Right lobe of liver (tissue), 6 donors: ENCODE results near the gene VAMP5. TPM values are rescaled to one million over a fixed set of nuclear protein-coding genes. Genes with fewer than 3 reads are reported as not detected.

ENCODE experiments used
- ATAC-seq, 4 donors: fragments of 200-7000 bp; cut with Tn5 transposase; one replicate each; pipeline ENCODE4 v1.9.1; 2020; ENCODE audit warnings: mild to moderate bottlenecking in 4 of 4, moderate library complexity in 4 of 4
- DNase-seq, 3 donors: peaks; one replicate each; pipeline ENCODE4 v3.0.0-alpha.2; 2020
- H3K27ac ChIP-seq, 3 donors: fragments of 200-600 bp; one replicate each; pipeline ENCODE4 v1.8.0; 2022
- H3K27me3 ChIP-seq, 2 donors: fragments of 200-600 bp; one replicate each; pipeline ENCODE4 v1.8.0; 2022
- H3K36me3 ChIP-seq, 4 donors: fragments of 200-600 bp; sonication (generic) in 1 of 4; one replicate each; pipeline versions ENCODE4 v1.5.1 to v1.8.0; 2017 to 2022; ENCODE audit warnings: control low read depth in 1 of 4
- H3K4me1 ChIP-seq, 4 donors: fragments of 200-600 bp; sonication (generic) in 1 of 4; one replicate each; pipeline versions ENCODE4 v1.5.1 to v1.8.0; 2017 to 2022; ENCODE audit warnings: control low read depth in 1 of 4
- H3K4me3 ChIP-seq, 3 donors: fragments of 200-600 bp; one replicate each; pipeline ENCODE4 v1.8.0; 2022
- H3K9me3 ChIP-seq, 4 donors: fragments of 200-600 bp; sonication (generic) in 1 of 4; one replicate each; pipeline versions ENCODE4 v1.5.1 to v1.8.0; 2017 to 2022; ENCODE audit warnings: control low read depth in 1 of 4
- CTCF ChIP-seq, 4 donors: fragments of 200-600 bp in 3 of 4; fragments of 450-650 bp in 1 of 4; IDR thresholded peaks; one replicate each; pipeline versions ENCODE4 v1.5.1 to v1.8.0; 2016 to 2022; ENCODE audit warnings: antibody characterized with exemption in 4 of 4, mild to moderate bottlenecking in 2 of 4
- POLR2A ChIP-seq: fragments of 450-650 bp; IDR thresholded peaks from one replicate; pipeline ENCODE4 v1.6.1; 2017; ENCODE audit warnings: antibody characterized with exemption, mild to moderate bottlenecking
- WGBS: methylation state at CpG from one replicate; pipeline ENCODE4 v1.1.6; 2018; ENCODE audit warnings: low coverage, low lambda C conversion rate; ENCODE audit not compliant: insufficient coverage; ENCODE audit errors: missing lambda C conversion rate; 5-methylcytosine and 5-hydroxymethylcytosine counted together
- intact Hi-C, 2 donors: fragments of 100-400 bp; cut with DNase I; formaldehyde crosslinking; loops; one replicate each; pipeline versions ENCODE4 v1.11.2 to v1.14.1; 2022
- small RNA-seq, 2 experiments: library from RNA; depleted of rRNA; stranded (forward); fragments of <200 nt; gene quantifications; one replicate each; pipeline ENCODE3, GENCODE V24; 2016
- total RNA-seq, 6 experiments: library from RNA; depleted of rRNA in 2 of 6; stranded (reverse); fragments of >200 nt in 2 of 6; fragmentation: NEBNext Ultra II Directional in 3 of 6; extraction: Animal tissue kit (Norgen Biotek cat#: 25700) in 3 of 6; gene quantifications; one replicate each; pipeline versions ENCODE4 v1.1.0 to v1.2.4, GENCODE V29; 2016 to 2023
- donor health status: DM: no; HTN: yes; CAD: no.
- donor health status: DM: no; HTN: no; CAD: no.
- donor health status: DM: no; HTN: no; CAD: no.
- donor health status: DM: no; HTN: yes; CAD: no.
- donor health status: DM: no; HTN: yes; CAD: no.

Gene VAMP5
- total RNA-seq, 6 experiments from 2014 or later: 27.2 to 50.1 (median 34.7) TPM

- DNase-seq: no peak
- Histone ChIP-seq H3K4me1 (no peaks in the 10 kb centered on the region), H3K4me3 (no peak overlapping the region), H3K27me3 (no peaks in the 10 kb centered on the region), H3K27ac (no peak overlapping the region), H3K36me3 (peaks cover 0 to 93% (median 37%) of the 10 kb centered on the region in 4 donors), H3K9me3 (no peaks in the 10 kb centered on the region)
- no peak for TF ChIP-seq POLR2A
- no peak for TF ChIP-seq CTCF (IDR thresholded peaks at IDR 0.05)
- intact Hi-C loops: loop anchor here in 1 of 2 donors (10.0 kb wide), 1 partner anchor 183 kb away; no protein-coding TSS in a partner anchor
- ATAC-seq: no peak
- 92% methylated on average over 2 of the region's 3 CpGs for WGBS
Measured at GRCh38 chr2:85631316-85631715, 47.1 kb downstream of the VAMP5 start.

- TF ChIP-seq POLR2A: no peak
- TF ChIP-seq CTCF (IDR thresholded peaks at IDR 0.05): no peak
Measured at GRCh38 chr2:85635011-85635410, 50.8 kb downstream of the VAMP5 start.

GRCh38 chr2:85635636-85636035 lies 51.4 kb downstream of the VAMP5 start:
- WGBS: 58% methylated on average over 4 of the region's 4 CpGs
- intact Hi-C loops: loop anchor here in 1 of 2 donors (10.0 kb wide), 1 partner anchor 179 kb away; no protein-coding TSS in a partner anchor
- H3K9me3 ChIP-seq: no peaks in the 10 kb centered on the region
- DNase-seq (no peak), ATAC-seq (no peak)
- H3K4me1 ChIP-seq: no peaks in the 10 kb centered on the region
- H3K36me3 ChIP-seq: peaks cover 0 to 90% (median 39%) of the 10 kb centered on the region in 4 donors
- H3K27ac ChIP-seq: no peak overlapping the region
- no peak for TF ChIP-seq POLR2A
- no peak for TF ChIP-seq CTCF (IDR thresholded peaks at IDR 0.05)
- H3K27me3 ChIP-seq: no peaks in the 10 kb centered on the region
- H3K4me3 ChIP-seq: no peak overlapping the region

More at GRCh38 chr2:85635011-85635410, 50.8 kb downstream of the VAMP5 start:
- no peak overlapping the region for H3K4me3 ChIP-seq
- H3K27me3 ChIP-seq: no peaks in the 10 kb centered on the region
- H3K27ac ChIP-seq: no peak overlapping the region
- peaks cover 0 to 90% (median 39%) of the 10 kb centered on the region in 4 donors for H3K36me3 ChIP-seq
- DNase-seq (no peak), ATAC-seq (no peak)
- no peaks in the 10 kb centered on the region for H3K9me3 ChIP-seq
- no peaks in the 10 kb centered on the region for H3K4me1 ChIP-seq
- intact Hi-C loops: loop anchor here in 1 of 2 donors (10.0 kb wide), 1 partner anchor 180 kb away; no protein-coding TSS in a partner anchor
- 83% methylated on average over 8 of the region's 8 CpGs for WGBS

- H3K36me3 ChIP-seq: peaks cover 10 to 98% (median 46%) of the 10 kb centered on the region in 4 donors
- TF ChIP-seq POLR2A: no peak
- no peak for TF ChIP-seq CTCF (IDR thresholded peaks at IDR 0.05)
- no peaks in the 10 kb centered on the region for H3K4me1 ChIP-seq
- no peak for DNase-seq
- no peaks in the 10 kb centered on the region for H3K27me3 ChIP-seq
- no peak overlapping the region for H3K27ac ChIP-seq
- intact Hi-C loops: no loop called here
- ATAC-seq: no peak
- H3K9me3 ChIP-seq: no peaks in the 10 kb centered on the region
- H3K4me3 ChIP-seq: no peak overlapping the region
- WGBS: 80% methylated on average over 3 of the region's 3 CpGs
Measured at GRCh38 chr2:85642725-85643124, 58.5 kb downstream of the VAMP5 start.

Small RNAs within 50 kb of the gene (small RNA-seq; reads per million reads assigned to genes)
- gene RN7SL126P: 0 reads per million in 2 experiments

Other genes with a start within 250 kb of the VAMP5 start
- 100 to 1,000 TPM in 4 of 6 experiments, 10 to 100 TPM in 2; 70.3 to 112 (median 105) TPM for gene RETSAT, start 229.9 kb upstream of the VAMP5 start, total RNA-seq
- gene ELMOD3, start 229.7 kb upstream of the VAMP5 start, total RNA-seq: 10 to 100 TPM in 3 of 6 experiments, 1 to 10 TPM in 3; 7.4 to 12.8 (median 9.5) TPM
- gene CAPG, start 174.1 kb upstream of the VAMP5 start, total RNA-seq: 10 to 100 TPM in 3 of 6 experiments, 1 to 10 TPM in 3; 3.3 to 17.4 (median 9.9) TPM
- gene SH2D6, start 165.7 kb upstream of the VAMP5 start, total RNA-seq: 1 to 10 TPM in 3 of 6 experiments, under 1 TPM in 1, not detected in 2; 0.40 to 3.7 (median 2.3) TPM
- 100 to 1,000 TPM in 3 of 6 experiments, 10 to 100 TPM in 3; 57.8 to 118 (median 102) TPM for gene MAT2A, start 45.3 kb upstream of the VAMP5 start, total RNA-seq
- gene GGCX, start 22.9 kb upstream of the VAMP5 start, total RNA-seq: 100 to 1,000 TPM in 4 of 6 experiments, 10 to 100 TPM in 2; 89.6 to 238 (median 183) TPM
- gene VAMP8, start 6.8 kb upstream of the VAMP5 start, total RNA-seq: 100 to 1,000 TPM in 1 of 6 experiments, 10 to 100 TPM in 5; 59.5 to 107 (median 74.5) TPM
- gene RNF181, start 11.3 kb downstream of the VAMP5 start, total RNA-seq: 100 to 1,000 TPM in 2 of 6 experiments, 10 to 100 TPM in 4; 54.5 to 123 (median 66.6) TPM
- gene TMEM150A, start 18.3 kb downstream of the VAMP5 start, total RNA-seq: 10 to 100 TPM; 20.0 to 26.7 (median 21.9) TPM
- 10 to 100 TPM in 5 of 6 experiments, 1 to 10 TPM in 1; 7.6 to 22.7 (median 14.8) TPM for gene C2orf68, start 27.6 kb downstream of the VAMP5 start, total RNA-seq
- gene USP39, start 31.8 kb downstream of the VAMP5 start, total RNA-seq: 10 to 100 TPM; 14.7 to 32.8 (median 17.9) TPM
- gene SFTPB, start 83.8 kb downstream of the VAMP5 start, total RNA-seq: 1 to 10 TPM in 1 of 6 experiments, under 1 TPM in 3, not detected in 2; 0.06 to 1.1 (median 0.79) TPM
- gene GNLY, start 109.9 kb downstream of the VAMP5 start, total RNA-seq: 1 to 10 TPM in 5 of 6 experiments, under 1 TPM in 1; 0.92 to 3.1 (median 1.6) TPM
- gene ATOH8, start 169.6 kb downstream of the VAMP5 start, total RNA-seq: 10 to 100 TPM in 4 of 6 experiments, 1 to 10 TPM in 2; 5.3 to 78.0 (median 46.2) TPM